CD4-positive, CD25-positive, alpha-beta regulatory T cell (primary cell): ENCODE data around the gene PLGRKT. TPM values are rescaled to one million over a fixed set of nuclear protein-coding genes. Genes with fewer than 3 reads are reported as not detected.

ENCODE experiments used
- ATAC-seq, 2 donors: fragments of 150-1000 bp; cut with Tn5 transposase; one replicate each; pipeline ENCODE4 v1.10.0; 2021; ENCODE audit warnings: low read depth in 2 of 2, moderate number of reproducible peaks in 2 of 2, moderate library complexity in 1 of 2
- DNase-seq, 3 donors: peaks; one replicate each; pipeline versions ENCODE4 v3.0.0 to v3.0.0-alpha.2; 2012 to 2022; ENCODE audit warnings: mixed read lengths in 1 of 3
- H3K27ac ChIP-seq: one replicate; pipeline ENCODE4 v1.7.0; 2013; ENCODE audit warnings: mild to moderate bottlenecking, low read length; ENCODE audit not compliant: insufficient read depth, poor library complexity, severe bottlenecking
- H3K27me3 ChIP-seq: one replicate; pipeline ENCODE4 v1.7.0; 2013; ENCODE audit warnings: low read length; ENCODE audit not compliant: control insufficient read depth, insufficient read depth
- H3K36me3 ChIP-seq: one replicate; pipeline ENCODE4 v1.7.0; 2013; ENCODE audit warnings: mild to moderate bottlenecking, low read length, moderate library complexity; ENCODE audit not compliant: control insufficient read depth, insufficient read depth
- H3K4me1 ChIP-seq: 2 replicates; pipeline ENCODE4 v1.7.0; 2013; ENCODE audit warnings: mild to moderate bottlenecking, low read length; ENCODE audit not compliant: insufficient read depth, control insufficient read depth, poor library complexity, severe bottlenecking
- H3K4me3 ChIP-seq: one replicate; pipeline ENCODE4 v1.7.0; 2013; ENCODE audit warnings: low read depth, mild to moderate bottlenecking, low read length, moderate library complexity
- H3K9me3 ChIP-seq, 2 experiments: 1 replicate in 1 of 2; 2 replicates in 1 of 2; pipeline ENCODE4 v1.7.0; 2013; ENCODE audit warnings: low read length in 2 of 2, mild to moderate bottlenecking in 1 of 2, moderate library complexity in 1 of 2; ENCODE audit not compliant: control insufficient read depth in 2 of 2
- H3K27ac Mint-ChIP-seq, 3 donors: one replicate each; pipeline ENCODE4 v1.8.0; 2020 to 2022; ENCODE audit warnings: mild to moderate bottlenecking in 3 of 3, mixed read lengths in 3 of 3, moderate library complexity in 2 of 3
- H3K27me3 Mint-ChIP-seq: one replicate; pipeline ENCODE4 v1.8.0; 2022; ENCODE audit warnings: mild to moderate bottlenecking, mixed read lengths
- H3K36me3 Mint-ChIP-seq: one replicate; pipeline ENCODE4 v1.8.0; 2020; ENCODE audit warnings: mixed read lengths
- H3K4me1 Mint-ChIP-seq, 4 donors: one replicate each; pipeline ENCODE4 v1.8.0; 2020 to 2022; ENCODE audit warnings: mixed read lengths in 4 of 4, mild to moderate bottlenecking in 1 of 4
- H3K4me3 Mint-ChIP-seq, 4 donors: one replicate each; pipeline ENCODE4 v1.8.0; 2020 to 2022; ENCODE audit warnings: mild to moderate bottlenecking in 4 of 4, mixed read lengths in 4 of 4, moderate library complexity in 3 of 4
- H3K9me3 Mint-ChIP-seq, 7 donors: one replicate each; pipeline ENCODE4 v1.8.0; 2020 to 2022; ENCODE audit warnings: mixed read lengths in 7 of 7, mild to moderate bottlenecking in 3 of 7, moderate library complexity in 2 of 7
- polyA plus RNA-seq, 4 donors: library from polyadenylated mRNA; unstranded; fragments of 300-500 nt; fragmentation: Illumina TruSeq; gene quantifications; one replicate each; pipeline ENCODE4 v1.2.3, GENCODE V29; 2021
- total RNA-seq: library from RNA; stranded (reverse); gene quantifications from one replicate; pipeline ENCODE4 v1.2.3, GENCODE V29; 2022

PLGRKT gene
- total and polyA plus RNA-seq, 5 donors from 2014 or later, result 16.4 to 81.8 (median 48.2) TPM

DNA sequence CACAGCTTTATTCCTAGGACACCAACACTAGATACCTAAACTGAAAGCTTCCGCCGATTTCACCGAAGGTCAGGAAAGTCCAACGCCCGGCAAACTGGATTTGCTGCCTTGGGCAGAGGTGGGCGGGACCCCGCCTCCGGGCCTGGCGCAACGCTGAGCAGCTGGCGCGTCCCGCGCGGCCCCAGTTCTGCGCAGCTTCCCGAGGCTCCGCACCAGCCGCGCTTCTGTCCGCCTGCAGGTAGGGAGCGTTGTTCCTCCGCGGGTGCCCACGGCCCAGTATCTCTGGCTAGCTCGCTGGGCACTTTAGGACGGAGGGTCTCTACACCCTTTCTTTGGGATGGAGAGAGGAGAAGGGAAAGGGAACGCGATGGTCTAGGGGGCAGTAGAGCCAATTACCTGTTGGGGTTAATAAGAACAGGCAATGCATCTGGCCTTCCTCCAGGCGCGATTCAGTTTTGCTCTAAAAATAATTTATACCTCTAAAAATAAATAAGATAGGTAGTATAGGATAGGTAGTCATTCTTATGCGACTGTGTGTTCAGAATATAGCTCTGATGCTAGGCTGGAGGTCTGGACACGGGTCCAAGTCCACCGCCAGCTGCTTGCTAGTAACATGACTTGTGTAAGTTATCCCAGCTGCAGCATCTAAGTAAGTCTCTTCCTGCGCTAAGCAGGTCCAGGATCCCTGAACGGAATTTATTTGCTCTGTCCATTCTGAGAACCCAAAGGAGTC, 12.8 kb upstream of the PLGRKT start, which contains the start of gene CD274:
TSS of gene CD274 (plus strand) at position 184 of the 733 bp plus-strand sequence. CDS start 5,572 bp downstream, outside the sequence.
- Mint-ChIP-seq H3K36me3 (no peaks in the 10 kb centered on the region), H3K27me3 (no peaks in the 10 kb centered on the region), H3K27ac (peak within 1 kb of the TSS; percentile 93 to 99 (median 99)), H3K4me3 (peak within 1 kb of the TSS; percentile 96 to 98 (median 96)), H3K4me1 (peaks cover 24 to 50% (median 34%) of the 10 kb centered on the region in 4 donors), H3K9me3 (peaks cover 0 to 4% (median 0%) of the 10 kb centered on the region in 7 donors)
- peak; percentile 71 to 87 (median 78) for DNase-seq
- Histone ChIP-seq H3K36me3 (no peaks in the 10 kb centered on the region), H3K27me3 (no peaks in the 10 kb centered on the region), H3K4me1 (peaks cover 14% of the 10 kb centered on the region), H3K4me3 (peak within 1 kb of the TSS; percentile 98), H3K27ac (peak within 1 kb of the TSS; percentile 89), H3K9me3 (no peaks in the 10 kb centered on the region)
- peak; percentile 91 to 93 for ATAC-seq

DNA sequence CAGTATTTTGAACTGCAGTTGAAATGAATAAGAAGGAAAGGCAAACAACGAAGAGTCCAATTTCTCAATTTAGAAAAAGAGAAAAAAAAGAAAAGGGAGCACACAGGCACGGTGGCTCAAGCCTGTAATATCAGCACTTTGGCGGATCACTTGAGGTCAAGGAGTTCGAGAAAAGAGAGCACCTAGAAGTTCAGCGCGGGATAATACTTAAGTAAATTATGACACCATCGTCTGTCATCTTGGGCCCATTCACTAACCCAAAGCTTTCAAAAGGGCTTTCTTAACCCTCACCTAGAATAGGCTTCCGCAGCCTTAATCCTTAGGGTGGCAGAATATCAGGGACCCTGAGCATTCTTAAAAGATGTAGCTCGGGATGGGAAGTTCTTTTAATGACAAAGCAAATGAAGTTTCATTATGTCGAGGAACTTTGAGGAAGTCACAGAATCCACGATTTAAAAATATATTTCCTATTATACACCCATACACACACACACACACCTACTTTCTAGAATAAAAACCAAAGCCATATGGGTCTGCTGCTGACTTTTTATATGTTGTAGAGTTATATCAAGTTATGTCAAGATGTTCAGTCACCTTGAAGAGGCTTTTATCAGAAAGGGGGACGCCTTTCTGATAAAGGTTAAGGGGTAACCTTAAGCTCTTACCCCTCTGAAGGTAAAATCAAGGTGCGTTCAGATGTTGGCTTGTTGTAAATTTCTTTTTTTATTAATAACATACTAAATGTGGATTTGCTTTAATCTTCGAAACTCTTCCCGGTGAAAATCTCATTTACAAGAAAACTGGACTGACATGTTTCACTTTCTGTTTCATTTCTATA, 12.0 kb upstream of the PLGRKT start:
- H3K4me3 Mint-ChIP-seq, result peak overlapping the region; percentile 96 to 98 (median 96)
- Histone ChIP-seq H3K27me3 (no peaks in the 10 kb centered on the region), H3K27ac (peak overlapping the region; percentile 89), H3K4me3 (peak overlapping the region; percentile 98), H3K4me1 (peaks cover 14% of the 10 kb centered on the region), H3K9me3 (no peaks in the 10 kb centered on the region), H3K36me3 (no peaks in the 10 kb centered on the region)
- H3K27me3 Mint-ChIP-seq, result no peaks in the 10 kb centered on the region
- H3K4me1 Mint-ChIP-seq, result peaks cover 17 to 43% (median 28%) of the 10 kb centered on the region in 4 donors
- H3K27ac Mint-ChIP-seq, result peak overlapping the region; percentile 93 to 99 (median 99)
- peak in 1 of 2 donors; percentile 1 for ATAC-seq
- no peak for DNase-seq
- H3K9me3 Mint-ChIP-seq, result peaks cover 0 to 4% (median 0%) of the 10 kb centered on the region in 7 donors
- H3K36me3 Mint-ChIP-seq, result no peaks in the 10 kb centered on the region

DNA sequence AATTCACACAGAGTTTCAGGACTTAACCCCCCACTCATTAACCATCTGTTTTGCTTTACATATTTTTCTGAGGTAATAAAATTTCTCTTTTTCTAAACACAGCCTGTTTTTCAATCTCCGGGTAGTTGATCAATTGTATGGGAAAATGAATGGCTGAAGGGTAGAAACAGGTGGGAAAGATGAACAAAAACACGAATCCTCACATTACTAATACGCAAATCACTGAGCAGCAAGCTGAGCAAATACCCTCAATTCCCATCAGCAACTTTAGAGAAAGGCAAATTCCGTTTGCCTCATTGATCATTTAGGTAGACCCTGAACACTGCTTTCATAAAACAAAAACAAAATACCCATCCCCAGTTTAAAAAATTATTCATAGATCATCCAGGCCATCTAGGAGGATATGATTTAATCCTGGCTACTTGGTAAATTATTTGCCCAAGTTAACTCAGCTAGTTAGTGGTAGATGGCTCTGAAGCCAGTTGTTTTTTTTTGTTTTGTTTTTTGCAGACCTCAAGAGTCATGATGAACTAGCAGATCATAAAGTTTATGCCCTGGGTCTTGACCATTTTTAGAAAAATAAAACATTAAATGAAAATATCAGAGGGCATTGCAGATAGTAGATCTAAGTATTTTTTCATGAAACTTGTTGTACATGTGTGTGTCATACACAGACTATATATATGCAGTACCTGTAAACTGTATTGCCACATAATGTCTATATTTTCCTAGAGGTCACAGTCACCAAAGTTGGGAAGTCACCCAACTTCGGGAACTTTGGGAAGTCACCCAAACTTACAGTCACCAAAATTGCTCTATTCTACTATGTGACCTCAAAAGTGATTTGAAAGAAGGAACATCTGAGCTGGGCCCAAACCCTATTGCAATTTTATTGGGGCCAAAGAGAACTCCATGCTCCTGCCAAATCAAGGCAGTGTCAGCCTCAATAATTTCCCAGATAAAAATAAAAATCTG, 11.0 kb upstream of the PLGRKT start:
- H3K9me3 ChIP-seq, result no peaks in the 10 kb centered on the region
- Mint-ChIP-seq H3K4me3 (peak overlapping the region; percentile 96 to 98 (median 96)), H3K9me3 (peaks cover 0 to 4% (median 0%) of the 10 kb centered on the region in 7 donors), H3K27me3 (no peaks in the 10 kb centered on the region), H3K4me1 (peaks cover 10 to 40% (median 23%) of the 10 kb centered on the region in 4 donors), H3K36me3 (no peaks in the 10 kb centered on the region), H3K27ac (peak overlapping the region; percentile 93 to 99 (median 99))
- H3K4me3 ChIP-seq, result peak overlapping the region; percentile 98
- H3K4me1 ChIP-seq, result peaks cover 14% of the 10 kb centered on the region
- H3K27me3 ChIP-seq, result no peaks in the 10 kb centered on the region
- no peak for ATAC-seq
- H3K27ac ChIP-seq, result peak overlapping the region; percentile 89
- no peak for DNase-seq
- no peaks in the 10 kb centered on the region for H3K36me3 ChIP-seq

DNA sequence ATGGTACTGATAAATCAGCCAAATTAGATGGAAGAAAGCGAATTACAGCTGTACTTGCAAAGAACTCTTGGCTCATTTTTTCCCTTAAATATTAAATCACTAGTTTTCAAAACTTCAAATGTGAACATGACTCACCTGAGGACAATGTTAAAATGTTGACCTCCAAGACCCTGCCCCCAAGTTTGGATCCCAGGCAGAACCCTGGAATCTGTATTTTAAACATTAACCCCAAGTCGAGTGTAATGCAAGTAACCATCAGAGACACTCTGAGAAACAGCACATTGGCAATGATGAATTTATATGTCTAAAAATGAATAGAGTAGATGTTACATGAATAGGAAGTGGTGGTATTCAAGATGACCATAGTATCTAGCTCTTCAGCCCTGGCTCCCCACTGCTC, 10.3 kb upstream of the PLGRKT start:
- Histone ChIP-seq H3K27ac (no peak overlapping the region), H3K27me3 (no peaks in the 10 kb centered on the region), H3K36me3 (no peaks in the 10 kb centered on the region), H3K9me3 (no peaks in the 10 kb centered on the region), H3K4me1 (peaks cover 14% of the 10 kb centered on the region), H3K4me3 (no peak overlapping the region)
- H3K36me3 Mint-ChIP-seq, result no peaks in the 10 kb centered on the region
- no peak for ATAC-seq
- H3K4me1 Mint-ChIP-seq, result peaks cover 10 to 34% (median 23%) of the 10 kb centered on the region in 4 donors
- H3K27me3 Mint-ChIP-seq, result no peaks in the 10 kb centered on the region
- H3K27ac Mint-ChIP-seq, result peak overlapping the region in 1 of 3 donors; percentile 10
- peak overlapping the region in 2 of 4 donors; percentile 68 to 96 for H3K4me3 Mint-ChIP-seq
- no peak for DNase-seq
- H3K9me3 Mint-ChIP-seq, result peaks cover 0 to 4% (median 0%) of the 10 kb centered on the region in 7 donors

- Histone ChIP-seq H3K4me3 (no peak overlapping the region), H3K36me3 (no peaks in the 10 kb centered on the region), H3K27ac (no peak overlapping the region), H3K4me1 (peaks cover 14% of the 10 kb centered on the region), H3K27me3 (no peaks in the 10 kb centered on the region), H3K9me3 (no peaks in the 10 kb centered on the region)
- no peak for DNase-seq
- Mint-ChIP-seq H3K36me3 (no peaks in the 10 kb centered on the region), H3K27ac (peak overlapping the region in 1 of 3 donors; percentile 10), H3K4me1 (peaks cover 8 to 29% (median 20%) of the 10 kb centered on the region in 4 donors), H3K9me3 (peaks cover 0 to 4% (median 0%) of the 10 kb centered on the region in 7 donors), H3K4me3 (peak overlapping the region in 3 of 4 donors; percentile 10 to 71 (median 68)), H3K27me3 (peaks cover 5% of the 10 kb centered on the region)
- no peak for ATAC-seq
Measured at GRCh38 chr9:5447337-5447736, 9.6 kb upstream of the PLGRKT start.

DNA sequence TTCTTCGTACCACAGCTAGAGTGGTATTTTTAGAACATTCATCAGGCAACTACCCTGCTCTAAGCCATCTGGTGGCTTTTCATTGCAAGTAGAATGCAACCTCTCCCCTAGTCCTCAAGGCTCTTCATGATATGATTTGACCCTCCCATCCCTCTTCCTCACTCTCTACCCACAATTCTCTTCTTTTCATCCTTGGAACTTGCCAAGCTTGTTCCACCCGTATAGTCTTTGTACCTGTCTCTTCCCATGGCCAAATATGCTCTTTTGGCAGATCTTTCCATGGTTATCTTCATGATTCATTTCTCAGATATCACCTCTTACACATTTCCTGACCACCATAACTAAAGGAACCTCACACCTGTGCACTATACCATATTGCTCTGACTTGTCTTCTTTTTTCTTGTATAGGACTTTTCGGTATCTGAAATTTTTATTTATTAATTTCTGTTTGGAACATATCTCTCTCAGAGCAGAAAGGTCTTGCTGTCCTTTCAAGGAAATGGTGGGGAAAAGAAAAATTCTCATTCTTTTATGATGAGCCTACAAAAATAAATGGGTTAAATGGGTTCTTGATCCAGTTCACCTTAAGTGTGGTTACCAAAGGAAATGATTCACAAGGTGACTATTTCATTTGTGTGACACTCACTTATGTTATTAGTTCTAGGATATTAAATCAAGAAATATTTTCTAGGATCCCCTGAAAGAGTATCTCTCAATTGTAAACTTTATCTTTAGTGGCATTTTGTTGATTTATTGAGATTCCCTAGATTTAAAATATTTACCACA, 8.9 kb upstream of the PLGRKT start:
- peak overlapping the region in 1 of 3 donors; percentile 10 for H3K27ac Mint-ChIP-seq
- no peak overlapping the region for H3K27ac ChIP-seq
- no peak overlapping the region for H3K4me3 ChIP-seq
- peaks cover 7 to 22% (median 15%) of the 10 kb centered on the region in 4 donors for H3K4me1 Mint-ChIP-seq
- H3K4me1 ChIP-seq, result peaks cover 12% of the 10 kb centered on the region
- DNase-seq (no peak), ATAC-seq (no peak)
- no peaks in the 10 kb centered on the region for H3K27me3 ChIP-seq
- no peaks in the 10 kb centered on the region for H3K36me3 ChIP-seq
- peaks cover 7% of the 10 kb centered on the region for H3K27me3 Mint-ChIP-seq
- H3K9me3 Mint-ChIP-seq, result peaks cover 0 to 4% (median 0%) of the 10 kb centered on the region in 7 donors
- H3K9me3 ChIP-seq, result no peaks in the 10 kb centered on the region
- no peaks in the 10 kb centered on the region for H3K36me3 Mint-ChIP-seq
- H3K4me3 Mint-ChIP-seq, result no peak overlapping the region
